H1 (cell line): Measurements from ENCODE around the gene PTPN9. TPM values are rescaled to one million over a fixed set of nuclear protein-coding genes. Genes with fewer than 3 reads are reported as not detected.

Source experiments
- CTCF ChIA-PET: fragments of 300-600 bp; sonication (Branson Sonifier 250); formaldehyde crosslinking; loops from one replicate; lab custom pipeline; 2021; ENCODE audit not compliant: partially characterized antibody; lab: Charles Lee
- POLR2A ChIA-PET: fragments of 300-600 bp; sonication (Branson Sonifier 250); formaldehyde crosslinking; loops from one replicate; lab custom pipeline; 2021; ENCODE audit warnings: inconsistent platforms; ENCODE audit not compliant: partially characterized antibody; lab: Charles Lee
- DNase-seq, 2 experiments: peaks; one replicate each; pipeline versions ENCODE4 v3.0.0 to v3.0.0-alpha.2; 2010 to 2022; ENCODE audit warnings: low spot score in 2 of 2, low read depth in 1 of 2, mixed read lengths in 1 of 2
- FAIRE-seq: peaks from 2 replicates; lab custom pipeline; 2011; peaks lifted over from hg19 to GRCh38; lab: Jason Lieb, UNC
- H2AFZ ChIP-seq: 2 replicates; pipeline ENCODE4 v1.8.1; 2012; ENCODE audit warnings: low read length, inconsistent platforms
- H2AK5ac ChIP-seq: 2 replicates; pipeline ENCODE4 v1.6.1; 2013; ENCODE audit warnings: low read depth, low read length
- H2BK120ac ChIP-seq: replicated peaks from 2 replicates; pipeline ENCODE3; 2013; ENCODE audit warnings: low read depth, low read length, inconsistent platforms
- H2BK12ac ChIP-seq: 2 replicates; pipeline ENCODE4 v1.6.1; 2013; ENCODE audit warnings: low read depth, low read length
- H2BK15ac ChIP-seq: 2 replicates; pipeline ENCODE4 v1.6.1; 2013; ENCODE audit warnings: low read length
- H2BK20ac ChIP-seq: 2 replicates; pipeline ENCODE4 v1.6.1; 2013; ENCODE audit warnings: low read length
- H2BK5ac ChIP-seq: 2 replicates; pipeline ENCODE4 v1.6.1; 2013; ENCODE audit warnings: low read depth, low read length
- H3K14ac ChIP-seq: 2 replicates; pipeline ENCODE4 v1.6.1; 2013; ENCODE audit warnings: inconsistent platforms; ENCODE audit not compliant: insufficient read length
- H3K18ac ChIP-seq: 2 replicates; pipeline ENCODE4 v1.6.1; 2013; ENCODE audit warnings: low read length; ENCODE audit errors: extremely low read depth
- H3K23ac ChIP-seq: 2 replicates; pipeline ENCODE4 v1.6.1; 2013; ENCODE audit warnings: inconsistent platforms; ENCODE audit not compliant: insufficient read length
- H3K23me2 ChIP-seq: 2 replicates; pipeline ENCODE4 v1.6.1; 2013; ENCODE audit warnings: low read depth, low read length
- H3K27ac ChIP-seq: 2 replicates; pipeline ENCODE4 v1.6.1; 2011; ENCODE audit warnings: low read depth, low read length, inconsistent platforms
- H3K27me3 ChIP-seq, 4 experiments: replicated peaks in 1 of 4; 1 replicate in 1 of 4; 2 replicates in 3 of 4; pipeline versions ENCODE4 v1.6.1 to v1.8.1; 2011 to 2013; ENCODE audit warnings: low read length in 3 of 4, mild to moderate bottlenecking in 3 of 4, inconsistent platforms in 2 of 4, mixed read lengths in 2 of 4, moderate library complexity in 1 of 4; ENCODE audit not compliant: control insufficient read depth in 3 of 4, insufficient read depth in 3 of 4; ENCODE audit errors: extremely low read depth in 1 of 4
- H3K36me3 ChIP-seq, 4 experiments: 2 replicates each; pipeline versions ENCODE4 v1.6.1 to v1.8.1; 2011 to 2013; ENCODE audit warnings: mild to moderate bottlenecking in 4 of 4, low read length in 3 of 4, moderate library complexity in 2 of 4, control low read depth in 1 of 4, inconsistent platforms in 1 of 4; ENCODE audit not compliant: insufficient read depth in 4 of 4, control insufficient read depth in 2 of 4
- H3K4ac ChIP-seq: replicated peaks from 2 replicates; pipeline ENCODE3; 2013; ENCODE audit warnings: low read length, low read depth, mixed read lengths, inconsistent platforms; ENCODE audit not compliant: insufficient read length
- H3K4me1 ChIP-seq, 4 experiments: replicated peaks in 1 of 4; 1 replicate in 1 of 4; 2 replicates in 3 of 4; pipeline versions ENCODE4 v1.6.1 to v1.8.1; 2011 to 2013; ENCODE audit warnings: low read length in 3 of 4, inconsistent platforms in 2 of 4, mixed read lengths in 1 of 4; ENCODE audit not compliant: insufficient read depth in 4 of 4, control insufficient read depth in 3 of 4
- H3K4me2 ChIP-seq, 2 experiments: 2 replicates each; pipeline versions ENCODE4 v1.6.1 to v1.8.1; 2011 to 2013; ENCODE audit warnings: low read depth in 2 of 2, low read length in 2 of 2, control low read depth in 1 of 2, inconsistent platforms in 1 of 2, mild to moderate bottlenecking in 1 of 2; ENCODE audit not compliant: insufficient read depth in 1 of 2
- H3K4me3 ChIP-seq, 4 experiments: fragments of 200-600, 300-600 bp in 1 of 4; sonication (generic), shearing (Covaris generic), sonication (Bioruptor Twin) in 1 of 4; 2 replicates each; pipeline versions ENCODE4 v1.5.1 to v1.8.1; 2011 to 2016; ENCODE audit warnings: low read length in 4 of 4, low read depth in 3 of 4, control low read depth in 2 of 4, inconsistent platforms in 2 of 4, mild to moderate bottlenecking in 2 of 4, mixed read lengths in 1 of 4, moderate library complexity in 1 of 4; ENCODE audit not compliant: insufficient read depth in 2 of 4; ENCODE audit errors: extremely low read depth in 1 of 4
- H3K56ac ChIP-seq: replicated peaks from 2 replicates; pipeline ENCODE3; 2013; ENCODE audit warnings: low read depth, mild to moderate bottlenecking, mixed read lengths, low read length, inconsistent platforms; ENCODE audit not compliant: insufficient read length
- H3K79me1 ChIP-seq: 2 replicates; pipeline ENCODE4 v1.6.1; 2013; ENCODE audit warnings: low read depth, low read length, control low read depth
- H3K79me2 ChIP-seq, 2 experiments: 2 replicates each; pipeline versions ENCODE4 v1.6.1 to v1.8.1; 2012 to 2013; ENCODE audit warnings: low read length in 2 of 2, mild to moderate bottlenecking in 2 of 2, inconsistent platforms in 1 of 2; ENCODE audit not compliant: insufficient read depth in 2 of 2, control insufficient read depth in 1 of 2
- H3K9ac ChIP-seq, 4 experiments: replicated peaks in 1 of 4; 1 replicate in 1 of 4; 2 replicates in 3 of 4; pipeline versions ENCODE4 v1.6.1 to v1.8.1; 2011 to 2013; ENCODE audit warnings: low read depth in 3 of 4, low read length in 3 of 4, control low read depth in 2 of 4, mild to moderate bottlenecking in 2 of 4, moderate library complexity in 2 of 4, inconsistent platforms in 1 of 4; ENCODE audit errors: extremely low read depth in 1 of 4
- H3K9me3 ChIP-seq, 2 experiments: 2 replicates each; pipeline versions ENCODE4 v1.6.1 to v1.8.1; 2012 to 2013; ENCODE audit warnings: mild to moderate bottlenecking in 2 of 2, moderate library complexity in 2 of 2, control low read depth in 1 of 2, inconsistent platforms in 1 of 2, low read depth in 1 of 2, low read length in 1 of 2, mixed read lengths in 1 of 2; ENCODE audit not compliant: insufficient read depth in 2 of 2
- H4K20me1 ChIP-seq, 2 experiments: replicated peaks in 1 of 2; 2 replicates each; pipeline versions ENCODE3 to v1.8.1; 2011 to 2013; ENCODE audit warnings: inconsistent platforms in 2 of 2, low read length in 2 of 2, mild to moderate bottlenecking in 1 of 2; ENCODE audit not compliant: insufficient read depth in 2 of 2, control insufficient read depth in 1 of 2
- H4K5ac ChIP-seq: 2 replicates; pipeline ENCODE4 v1.6.1; 2013; ENCODE audit warnings: low read length, low read depth, mixed read lengths, inconsistent platforms; ENCODE audit not compliant: insufficient read length
- H4K8ac ChIP-seq: 2 replicates; pipeline ENCODE4 v1.8.0; 2013; ENCODE audit warnings: mild to moderate bottlenecking, moderate library complexity, low read length, inconsistent platforms; ENCODE audit not compliant: insufficient read depth; ENCODE audit errors: extremely low read depth
- H4K91ac ChIP-seq: replicated peaks from 2 replicates; pipeline ENCODE3; 2013; ENCODE audit warnings: low read length, mixed read lengths, inconsistent platforms; ENCODE audit not compliant: insufficient read length
- BACH1 ChIP-seq: IDR thresholded peaks from 2 replicates; pipeline ENCODE4 v1.6.1; 2012; ENCODE audit warnings: low read length, improper control_type of control experiment
- BCL11A ChIP-seq, 2 experiments: IDR thresholded peaks; one replicate each; pipeline ENCODE4 v1.6.1; 2011; ENCODE audit warnings: low read depth in 2 of 2, low read length in 2 of 2, mild to moderate bottlenecking in 2 of 2
- CBX5 ChIP-seq: fragments of 300-800, 300-1000 bp; sonication (generic); IDR thresholded peaks from 2 replicates; pipeline ENCODE4 v1.7.1; 2016; ENCODE audit warnings: antibody characterized with exemption, low read length, low read depth
- EP300 ChIP-seq, 2 experiments: IDR thresholded peaks; 1 replicate in 1 of 2; 2 replicates in 1 of 2; pipeline ENCODE4 v1.6.1; 2011 to 2012; ENCODE audit warnings: low read depth in 2 of 2, low read length in 2 of 2, mild to moderate bottlenecking in 2 of 2, borderline replicate concordance in 1 of 2, inconsistent platforms in 1 of 2, moderate library complexity in 1 of 2
- SP2 ChIP-seq: IDR thresholded peaks from 2 replicates; pipeline ENCODE4 v1.6.1; 2012; ENCODE audit warnings: mild to moderate bottlenecking, low read length, inconsistent platforms
- TAF7 ChIP-seq: optimal IDR thresholded peaks from 2 replicates; pipeline ENCODE3; 2011; ENCODE audit warnings: low read depth, mild to moderate bottlenecking, inconsistent platforms, low read length, moderate library complexity, borderline replicate concordance
- polyA plus RNA-seq, 7 experiments: library from polyadenylated mRNA; depleted of rRNA in 3 of 7; stranded (reverse) in 5 of 7; unstranded in 2 of 7; fragments of >200 nt in 5 of 7; fragments of 200-250 nt in 2 of 7; gene quantifications; 1 replicate in 5 of 7; 2 replicates in 1 of 7; 4 replicates in 1 of 7; pipeline versions ENCODE4 v1.2.1 to v1.2.3, GENCODE V29; 2011 to 2013; ENCODE audit warnings: missing spikeins in 2 of 7, mixed read lengths in 2 of 7
- total RNA-seq: library from RNA; stranded (reverse); fragmentation: NEBNext Ultra II Directional; extraction: Animal tissue kit (Norgen Biotek cat#: 25700); gene quantifications from 2 replicates; pipeline ENCODE4 v1.2.1, GENCODE V29; 2021

Gene PTPN9
- total and polyA plus RNA-seq, 2 of the 8 experiments (the other 6 are each of a cell fraction or from before 2014, with no cell fraction given), result 46.6 to 57.4 TPM

DNA sequence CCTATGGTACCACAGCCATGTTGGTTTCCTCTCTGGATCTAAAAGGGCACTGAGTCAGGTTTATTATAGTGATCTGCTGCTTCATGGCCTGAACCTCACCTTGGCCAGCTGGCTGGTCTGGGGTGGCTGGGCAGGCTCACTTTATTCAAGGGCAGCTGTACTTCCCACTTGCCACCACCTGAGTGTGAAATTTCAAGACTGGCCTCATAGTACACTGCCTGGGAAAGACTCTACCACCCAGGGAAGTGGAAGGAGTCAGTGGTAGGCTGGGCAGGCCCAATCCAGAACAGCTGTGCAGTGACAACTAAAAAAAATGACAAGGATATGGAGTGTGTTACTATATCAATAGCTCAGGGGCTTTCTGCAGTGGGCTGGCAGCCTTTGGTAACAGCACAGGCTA, 37.7 kb upstream of the PTPN9 start:
- H2BK120ac ChIP-seq, result no peak overlapping the region
- no peak overlapping the region for H3K56ac ChIP-seq
- no peaks in the 10 kb centered on the region for H3K79me1 ChIP-seq
- H3K9me3 ChIP-seq, result no peaks in the 10 kb centered on the region
- no peak overlapping the region for H4K8ac ChIP-seq
- no peak overlapping the region for H2BK20ac ChIP-seq
- no peak overlapping the region for H3K14ac ChIP-seq
- H2BK12ac ChIP-seq, result no peak overlapping the region
- H4K20me1 ChIP-seq, result no peaks in the 10 kb centered on the region
- no peak overlapping the region for H2BK5ac ChIP-seq
- H3K27me3 ChIP-seq, result no peaks in the 10 kb centered on the region
- CTCF ChIA-PET, result interaction anchor here (0.8 to 1.9 kb wide), 6 partner anchors 20 to 84 kb away, joined by 3 to 7 read pairs (median 3); no protein-coding TSS in a partner anchor
- H3K27ac ChIP-seq, result no peak overlapping the region
- no peak overlapping the region for H2AK5ac ChIP-seq
- H3K9ac ChIP-seq, result no peak overlapping the region
- DNase-seq (no peak), FAIRE-seq (no peak)
- H3K4me1 ChIP-seq, result no peaks in the 10 kb centered on the region
- H3K4ac ChIP-seq, result no peak overlapping the region
- peaks cover 6 to 37% (median 17%) of the 10 kb centered on the region in 4 experiments for H3K36me3 ChIP-seq
- H3K4me3 ChIP-seq, result no peak overlapping the region
- H3K4me2 ChIP-seq, result no peak overlapping the region
- H3K23me2 ChIP-seq, result no peaks in the 10 kb centered on the region
- H2BK15ac ChIP-seq, result no peak overlapping the region
- no peaks in the 10 kb centered on the region for H3K79me2 ChIP-seq
- TF ChIP-seq BACH1 (no peak), SP2 (no peak), BCL11A (IDR thresholded peaks at IDR 0.05; ENCODE audit: low read depth in 2 of 2, low read length in 2 of 2) (no peak), CBX5 (no peak), TAF7 (no peak), EP300 (IDR thresholded peaks at IDR 0.05; ENCODE audit: borderline replicate concordance in 1 of 2, low read depth in 2 of 2, low read length in 2 of 2) (no peak)
- no peak overlapping the region for H3K18ac ChIP-seq
- no peak overlapping the region for H4K91ac ChIP-seq
- no peak overlapping the region for H4K5ac ChIP-seq
- H3K23ac ChIP-seq, result no peak overlapping the region
- H2AFZ ChIP-seq, result no peak overlapping the region
- POLR2A ChIA-PET, result interaction anchor here (0.6 kb wide), 1 partner anchor 938 kb away, joined by 3 read pairs; no protein-coding TSS in a partner anchor
